HG03354 (cell line): Measurements from ENCODE around the gene C17orf75.

Source experiments
- ATAC-seq: cut with Tn5 transposase; IDR thresholded peaks from one replicate; pipeline ENCODE4 v1.9.1; 2021; ENCODE audit warnings: mild to moderate bottlenecking; ENCODE audit not compliant: unreplicated experiment, poor library complexity, severe bottlenecking

The C17orf75 gene

GRCh38 chr17:32314636-32315035 lies 27.3 kb downstream of the C17orf75 start:
- no peak for ATAC-seq

GRCh38 chr17:32311028-32311536 lies 30.9 kb downstream of the C17orf75 start:
- ATAC-seq = no peak

- ATAC-seq = no peak
These were observed 34.3 kb downstream of the C17orf75 start for GRCh38 chr17:32307658-32308057.

- no peak for ATAC-seq
These were observed 36.9 kb downstream of the C17orf75 start for GRCh38 chr17:32305049-32305448.

DNA sequence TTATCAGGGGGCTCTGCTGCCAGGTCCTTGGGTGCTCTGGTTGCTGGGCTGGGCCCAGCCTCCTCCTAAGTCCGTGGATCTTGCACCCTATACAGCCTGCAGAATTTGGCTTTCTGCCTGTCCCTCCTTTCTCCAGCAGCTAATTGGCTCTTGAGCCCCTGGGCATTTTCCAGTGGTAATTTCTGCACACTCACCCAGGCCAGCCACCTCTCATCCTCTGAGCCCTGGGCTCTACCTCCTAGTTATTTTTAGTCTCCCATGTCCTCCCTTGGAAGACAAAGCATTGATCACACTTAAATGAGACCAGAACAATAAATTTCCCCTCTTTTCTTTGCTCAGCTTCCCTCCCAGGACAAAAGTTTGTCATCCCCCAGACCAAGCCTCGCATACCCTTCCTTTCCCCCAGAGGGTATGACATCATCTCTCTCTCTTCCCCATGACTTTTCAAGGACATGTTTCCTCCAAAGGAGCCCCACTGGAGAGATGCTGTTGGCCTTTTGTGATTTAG lies 38.1 kb downstream of the C17orf75 start:
- ATAC-seq = no peak

- no peak for ATAC-seq
These were observed 38.9 kb downstream of the C17orf75 start for GRCh38 chr17:32302860-32303649.

DNA sequence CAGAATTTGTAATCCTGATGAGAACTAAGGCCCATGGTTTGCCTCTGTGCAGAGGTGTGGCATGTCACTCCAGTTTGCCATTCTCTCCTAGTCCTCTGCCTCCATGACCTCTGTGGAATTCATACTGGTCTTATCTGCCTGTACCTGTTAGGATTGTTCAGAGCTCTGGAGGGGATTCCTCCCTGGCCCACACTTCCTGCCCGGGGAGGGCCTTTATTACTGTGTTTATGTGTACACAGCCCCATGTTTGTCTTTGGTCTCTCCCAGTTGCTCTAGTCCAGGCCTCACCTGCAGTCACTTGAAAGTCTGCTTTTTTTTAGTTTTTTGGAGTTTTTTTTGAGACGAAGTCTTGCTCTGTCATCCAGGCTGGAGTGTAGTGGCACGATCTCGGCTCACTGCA lies 39.9 kb downstream of the C17orf75 start:
- no peak for ATAC-seq

DNA sequence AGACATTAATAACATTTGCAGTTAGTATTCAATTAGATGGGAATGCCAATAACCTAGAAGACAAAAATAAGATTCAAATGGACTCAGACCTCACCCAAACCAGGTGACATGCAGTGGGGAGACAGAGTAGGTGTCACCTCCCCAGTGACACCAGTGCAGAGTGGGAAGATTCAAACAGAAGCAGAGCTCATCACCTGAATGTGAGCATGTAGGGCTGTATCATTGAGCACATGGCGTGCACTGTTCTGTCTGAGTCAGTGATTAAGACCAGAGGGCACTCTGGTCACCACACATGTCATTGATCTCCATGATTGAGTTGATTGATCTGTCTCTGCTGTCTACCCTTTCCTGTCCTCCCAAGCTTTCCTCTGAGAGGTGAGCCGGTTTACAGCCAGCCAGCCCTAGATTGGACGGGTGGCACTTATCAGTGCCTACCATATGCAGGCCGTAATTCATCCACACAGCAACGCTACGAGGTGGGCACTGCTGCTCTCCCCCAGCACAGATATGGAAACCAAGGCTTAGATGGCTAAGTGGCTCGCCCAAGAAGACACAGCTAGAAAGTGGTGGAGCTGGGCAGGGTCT lies 42.3 kb downstream of the C17orf75 start:
- ATAC-seq = no peak

GRCh38 chr17:32298721-32299579 lies 43.0 kb downstream of the C17orf75 start:
- no peak for ATAC-seq

DNA sequence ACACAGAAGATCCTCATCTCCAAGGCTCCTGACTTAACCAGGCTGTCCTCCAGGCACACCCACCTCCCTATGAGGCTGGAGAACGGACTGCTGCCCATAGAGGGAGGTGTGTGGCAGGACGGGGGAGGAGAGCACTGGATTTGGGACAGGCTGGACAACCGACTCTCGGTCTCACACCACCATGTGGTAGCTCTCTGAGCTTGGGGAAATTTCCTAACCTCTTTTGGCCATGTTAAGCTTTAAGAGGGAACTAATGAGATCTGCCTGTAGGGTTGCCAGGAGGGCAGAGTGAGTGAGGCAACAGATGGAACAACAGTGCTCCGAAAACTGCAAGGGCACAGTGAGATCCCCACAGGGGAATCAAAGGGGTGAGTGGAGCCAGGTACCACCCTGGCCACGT lies 43.7 kb downstream of the C17orf75 start:
- ATAC-seq = no peak

DNA sequence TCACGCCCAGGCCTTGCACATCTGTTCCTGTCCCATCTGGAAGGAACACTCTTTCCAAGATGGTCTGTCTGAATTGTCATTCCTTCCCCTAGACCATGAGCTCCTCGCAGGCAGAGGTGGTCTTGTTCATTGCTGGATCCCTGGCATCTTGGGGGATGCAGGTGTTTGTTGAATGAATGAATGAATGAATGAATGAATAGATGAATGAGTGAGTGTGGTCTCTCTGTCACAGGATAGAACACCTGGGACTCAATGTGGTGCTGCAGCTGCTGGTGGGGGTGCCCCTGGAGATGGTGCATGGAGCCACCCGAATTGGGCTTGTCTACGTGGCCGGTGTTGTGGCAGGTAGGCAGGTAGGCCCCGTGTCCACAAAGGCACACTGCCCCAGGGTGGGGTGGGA lies 44.1 kb downstream of the C17orf75 start:
- no peak for ATAC-seq

- ATAC-seq = no peak
These were observed 44.5 kb downstream of the C17orf75 start for GRCh38 chr17:32297424-32297823.

- ATAC-seq = no peak
These were observed 49.9 kb downstream of the C17orf75 start for GRCh38 chr17:32292094-32292493.

DNA sequence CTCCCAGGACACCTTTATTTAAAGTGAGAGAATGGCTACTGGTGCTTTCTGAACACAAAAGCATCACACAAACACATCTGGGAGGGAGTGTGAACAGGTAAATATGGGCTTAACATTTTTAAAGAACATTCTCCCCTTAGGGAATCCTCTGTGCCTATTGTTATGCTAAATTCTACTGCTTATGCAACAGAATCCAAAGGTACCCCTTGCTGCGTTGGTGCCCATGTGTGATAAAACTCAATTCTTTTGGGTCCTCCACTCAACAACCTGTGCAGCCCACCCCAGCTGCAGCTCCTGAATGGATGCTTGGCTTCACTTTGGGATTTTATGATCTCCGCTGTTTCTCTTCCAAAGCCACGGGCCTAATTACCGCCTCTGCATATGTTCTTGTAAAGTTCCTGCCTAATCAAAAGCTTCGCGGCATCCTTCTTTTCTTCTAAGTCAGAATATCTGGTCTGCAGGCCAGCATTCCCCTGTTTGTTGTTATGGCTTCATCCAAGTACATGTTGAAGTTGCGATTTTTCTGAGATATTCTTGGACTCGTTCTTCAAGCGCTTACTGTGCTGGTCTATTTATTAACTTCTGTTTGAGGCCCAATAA lies 52.4 kb downstream of the C17orf75 start:
- no peak for ATAC-seq

- no peak for ATAC-seq
These were observed 53.4 kb downstream of the C17orf75 start for GRCh38 chr17:32288615-32289014.

DNA sequence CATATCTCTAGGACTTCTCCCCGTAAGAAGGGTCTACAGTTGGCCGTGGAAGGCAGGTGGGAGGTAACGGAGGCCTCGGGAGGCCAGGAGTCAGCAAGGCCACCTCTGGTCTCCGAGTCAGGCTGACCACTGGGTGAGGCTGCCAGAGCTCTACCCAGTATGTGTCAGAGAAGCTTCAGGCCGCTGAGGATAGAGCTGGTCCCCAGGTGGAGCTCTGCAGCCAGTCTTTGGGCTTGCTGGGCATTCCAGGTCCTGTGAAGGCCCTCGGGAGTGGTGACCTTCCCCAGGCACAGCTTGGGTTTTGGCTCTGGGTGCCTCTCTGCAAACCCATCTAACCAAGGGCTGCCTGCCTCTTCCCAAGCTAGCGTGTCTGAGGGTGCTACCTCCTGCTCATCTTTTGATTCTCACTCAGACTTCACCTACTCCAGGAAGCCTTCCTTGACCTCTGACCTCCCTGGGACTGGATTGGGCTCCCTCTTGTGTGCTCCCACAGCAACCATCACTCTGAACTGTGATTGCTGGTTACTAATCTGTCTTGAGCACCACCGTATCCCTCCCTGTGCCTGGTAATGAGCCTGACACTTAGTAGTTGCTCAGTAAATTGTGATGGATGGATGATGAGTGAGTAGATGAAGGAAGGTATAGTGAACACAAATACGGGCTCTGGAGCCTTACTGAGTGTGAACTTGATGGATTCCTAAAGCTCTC lies 54.0 kb downstream of the C17orf75 start:
- ATAC-seq = no peak

GRCh38 chr17:32286518-32286900 lies 55.5 kb downstream of the C17orf75 start:
- no peak for ATAC-seq

GRCh38 chr17:32285746-32286517 lies 56.0 kb downstream of the C17orf75 start:
- ATAC-seq = no peak

DNA sequence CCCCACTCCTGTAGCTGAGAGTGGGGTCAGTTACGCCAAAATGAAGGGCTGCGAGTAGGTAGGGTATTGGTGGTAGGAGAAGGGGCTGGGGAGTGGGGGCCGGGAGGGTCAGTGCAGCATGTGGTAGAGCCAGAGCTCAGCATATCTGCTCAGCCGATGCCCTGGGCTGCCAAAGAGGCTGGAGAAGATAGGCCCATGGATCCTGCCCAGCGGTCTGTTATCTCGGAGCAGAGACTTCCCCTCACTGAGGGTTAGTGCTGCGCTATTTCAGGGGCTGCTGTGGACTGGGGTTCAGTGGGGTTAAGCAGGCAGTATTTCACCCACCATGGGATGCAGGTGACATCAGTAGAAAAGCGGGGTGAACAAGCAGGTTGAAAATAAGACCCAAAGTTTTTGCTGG lies 56.7 kb downstream of the C17orf75 start:
- ATAC-seq = no peak
